DND-41 (cell line): Measurements from ENCODE around the gene KASH5.

Source experiments
- ATAC-seq: fragments of 200-7000 bp; cut with Tn5 transposase; 3 replicates; pipeline ENCODE4 v1.9.1; 2021; ENCODE audit warnings: low read depth; ENCODE audit not compliant: insufficient read depth
- DNase-seq: peaks from one replicate; pipeline ENCODE4 v3.0.0-alpha.2; 2020
- H2AFZ ChIP-seq: 2 replicates; pipeline ENCODE4 v1.6.0; 2012; ENCODE audit warnings: low read depth, low read length
- H3K27ac ChIP-seq: 2 replicates; pipeline ENCODE4 v1.5.1; 2012; ENCODE audit warnings: low read length, inconsistent platforms
- H3K27me3 ChIP-seq: fragments of 200-600 bp; sonication (generic); 2 replicates; pipeline ENCODE4 v1.6.0; 2012; ENCODE audit warnings: low read length, mild to moderate bottlenecking, inconsistent platforms; ENCODE audit not compliant: insufficient read depth, poor library complexity
- H3K36me3 ChIP-seq: 2 replicates; pipeline ENCODE4 v1.5.1; 2012; ENCODE audit warnings: low read length, inconsistent platforms; ENCODE audit not compliant: insufficient read depth
- H3K4me1 ChIP-seq: 2 replicates; pipeline ENCODE4 v1.5.1; 2012; ENCODE audit warnings: mild to moderate bottlenecking, low read length; ENCODE audit not compliant: insufficient read depth
- H3K4me2 ChIP-seq: 2 replicates; pipeline ENCODE4 v1.6.0; 2012; ENCODE audit warnings: mild to moderate bottlenecking, moderate library complexity, low read length, inconsistent platforms; ENCODE audit not compliant: insufficient read depth
- H3K4me3 ChIP-seq, 2 experiments: fragments of 200-600 bp in 1 of 2; shearing (Covaris generic) in 1 of 2; 2 replicates each; pipeline ENCODE4 v1.5.1; 2012 to 2016; ENCODE audit warnings: inconsistent platforms in 2 of 2, low read length in 2 of 2, mild to moderate bottlenecking in 2 of 2, low read depth in 1 of 2, moderate library complexity in 1 of 2
- H3K79me2 ChIP-seq: 2 replicates; pipeline ENCODE4 v1.6.0; 2012; ENCODE audit warnings: low read length, inconsistent platforms; ENCODE audit not compliant: insufficient read depth
- H3K9ac ChIP-seq: 2 replicates; pipeline ENCODE4 v1.6.0; 2012; ENCODE audit warnings: low read depth, mild to moderate bottlenecking, inconsistent platforms, low read length, moderate library complexity
- H3K9me3 ChIP-seq: 2 replicates; pipeline ENCODE4 v1.5.1; 2012; ENCODE audit warnings: low read length, moderate library complexity, mild to moderate bottlenecking, inconsistent platforms; ENCODE audit not compliant: insufficient read depth, severe bottlenecking
- H4K20me1 ChIP-seq: 2 replicates; pipeline ENCODE4 v1.6.0; 2012; ENCODE audit warnings: low read length; ENCODE audit not compliant: insufficient read depth
- EZH2 ChIP-seq: IDR thresholded peaks from 3 replicates; pipeline ENCODE4 v1.6.1; 2012; ENCODE audit warnings: borderline replicate concordance, low read depth, mild to moderate bottlenecking, moderate library complexity, low read length, inconsistent platforms; ENCODE audit not compliant: severe bottlenecking
- TF ChIP-seq, protein P1 (sequence below): IDR thresholded peaks from 2 replicates; pipeline ENCODE4 v1.5.1; 2012; ENCODE audit warnings: borderline replicate concordance, low read length, moderate library complexity, mild to moderate bottlenecking; ENCODE audit not compliant: poor library complexity, severe bottlenecking; ENCODE audit errors: extremely low read depth

The KASH5 gene

DNA sequence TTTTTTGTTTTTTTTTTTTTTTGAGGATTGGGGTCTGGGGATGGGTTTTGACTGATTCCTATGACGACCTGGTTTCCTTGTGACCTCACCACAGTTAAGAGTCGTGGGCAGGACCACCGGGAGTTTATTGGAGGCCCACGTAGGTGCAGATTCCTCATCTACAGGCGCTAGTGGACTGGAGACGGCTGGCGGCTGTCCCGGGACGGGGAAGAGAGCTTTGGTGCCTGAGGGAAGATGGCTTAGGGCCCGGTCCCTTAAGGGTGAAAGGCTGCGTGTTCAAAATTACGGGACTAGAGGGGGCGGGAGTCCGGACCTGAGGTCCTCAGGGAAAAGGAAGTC, 25.2 kb upstream of the KASH5 start:
- TF ChIP-seq EZH2, result no peak
- TF ChIP-seq, protein P1, sequence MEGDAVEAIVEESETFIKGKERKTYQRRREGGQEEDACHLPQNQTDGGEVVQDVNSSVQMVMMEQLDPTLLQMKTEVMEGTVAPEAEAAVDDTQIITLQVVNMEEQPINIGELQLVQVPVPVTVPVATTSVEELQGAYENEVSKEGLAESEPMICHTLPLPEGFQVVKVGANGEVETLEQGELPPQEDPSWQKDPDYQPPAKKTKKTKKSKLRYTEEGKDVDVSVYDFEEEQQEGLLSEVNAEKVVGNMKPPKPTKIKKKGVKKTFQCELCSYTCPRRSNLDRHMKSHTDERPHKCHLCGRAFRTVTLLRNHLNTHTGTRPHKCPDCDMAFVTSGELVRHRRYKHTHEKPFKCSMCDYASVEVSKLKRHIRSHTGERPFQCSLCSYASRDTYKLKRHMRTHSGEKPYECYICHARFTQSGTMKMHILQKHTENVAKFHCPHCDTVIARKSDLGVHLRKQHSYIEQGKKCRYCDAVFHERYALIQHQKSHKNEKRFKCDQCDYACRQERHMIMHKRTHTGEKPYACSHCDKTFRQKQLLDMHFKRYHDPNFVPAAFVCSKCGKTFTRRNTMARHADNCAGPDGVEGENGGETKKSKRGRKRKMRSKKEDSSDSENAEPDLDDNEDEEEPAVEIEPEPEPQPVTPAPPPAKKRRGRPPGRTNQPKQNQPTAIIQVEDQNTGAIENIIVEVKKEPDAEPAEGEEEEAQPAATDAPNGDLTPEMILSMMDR, result no peak

DNA sequence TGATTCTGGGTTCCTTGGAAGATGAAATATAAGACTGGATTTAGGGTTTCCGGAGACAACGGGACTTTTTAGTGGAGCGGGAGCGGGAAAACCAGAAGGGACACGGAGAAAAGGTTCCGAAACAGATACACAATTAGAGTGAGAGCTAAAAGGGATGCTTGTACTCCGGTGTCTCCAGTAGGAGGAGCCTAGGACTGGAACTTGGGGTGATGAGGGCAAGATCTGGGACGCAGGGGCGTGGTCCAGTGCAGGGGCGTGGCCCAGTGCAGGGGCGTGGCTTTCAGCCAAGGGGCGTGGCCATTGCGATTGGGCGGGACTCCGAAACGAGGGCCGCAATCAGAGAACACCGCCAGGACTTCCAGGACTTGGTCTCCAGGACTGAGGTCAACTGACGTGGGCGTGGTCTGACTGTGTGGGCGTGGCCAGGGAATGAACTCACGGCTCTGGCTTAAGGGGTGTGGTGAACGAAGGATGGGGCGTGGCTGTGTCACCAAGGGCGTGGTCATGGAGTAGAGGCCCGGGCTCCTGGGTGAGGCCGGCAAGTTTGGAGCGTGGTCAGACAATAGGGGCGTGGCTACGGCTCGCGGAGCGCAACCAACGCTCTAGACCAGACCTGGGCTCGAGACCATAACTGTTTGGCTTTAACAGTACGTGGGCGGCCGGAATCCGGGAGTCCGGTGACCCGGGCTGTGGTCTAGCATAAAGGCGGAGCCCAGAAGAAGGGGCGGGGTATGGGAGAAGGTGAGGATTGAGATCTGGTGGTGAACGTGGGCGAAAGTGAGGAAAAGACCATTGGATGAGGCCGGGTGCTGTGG, 24.6 kb upstream of the KASH5 start, which contains the start of gene DKKL1:
TSS of gene DKKL1 (plus strand) at position 610 of the 815 bp plus-strand sequence. CDS start at position 732, 122 bp downstream.
- Histone ChIP-seq H3K79me2 (no peaks in the 10 kb centered on the region), H3K4me1 (no peaks in the 10 kb centered on the region), H3K9me3 (no peaks in the 10 kb centered on the region), H3K36me3 (no peaks in the 10 kb centered on the region), H3K4me3 (no peak within 1 kb of the TSS), H2AFZ (no peak within 1 kb of the TSS), H3K27ac (no peak within 1 kb of the TSS), H4K20me1 (no peaks in the 10 kb centered on the region), H3K27me3 (no peaks in the 10 kb centered on the region), H3K4me2 (no peak within 1 kb of the TSS), H3K9ac (no peak within 1 kb of the TSS)
- DNase-seq (peak; percentile 39), ATAC-seq (0 out of 3 replicates have a peak, but pooled peaks have one; percentile 24)
- TF ChIP-seq, protein P1, result no peak
- no peak for TF ChIP-seq EZH2

More for the DNA sequence above, 25.2 kb upstream of the KASH5 start:
- Histone ChIP-seq H3K9ac (no peak overlapping the region), H3K27me3 (no peaks in the 10 kb centered on the region), H3K4me1 (no peaks in the 10 kb centered on the region), H3K4me2 (no peak overlapping the region), H3K79me2 (no peaks in the 10 kb centered on the region), H3K9me3 (no peaks in the 10 kb centered on the region), H2AFZ (no peak overlapping the region), H3K4me3 (no peak overlapping the region), H4K20me1 (no peaks in the 10 kb centered on the region), H3K27ac (no peak overlapping the region), H3K36me3 (no peaks in the 10 kb centered on the region)
- no peak for ATAC-seq
- DNase-seq, result no peak

DNA sequence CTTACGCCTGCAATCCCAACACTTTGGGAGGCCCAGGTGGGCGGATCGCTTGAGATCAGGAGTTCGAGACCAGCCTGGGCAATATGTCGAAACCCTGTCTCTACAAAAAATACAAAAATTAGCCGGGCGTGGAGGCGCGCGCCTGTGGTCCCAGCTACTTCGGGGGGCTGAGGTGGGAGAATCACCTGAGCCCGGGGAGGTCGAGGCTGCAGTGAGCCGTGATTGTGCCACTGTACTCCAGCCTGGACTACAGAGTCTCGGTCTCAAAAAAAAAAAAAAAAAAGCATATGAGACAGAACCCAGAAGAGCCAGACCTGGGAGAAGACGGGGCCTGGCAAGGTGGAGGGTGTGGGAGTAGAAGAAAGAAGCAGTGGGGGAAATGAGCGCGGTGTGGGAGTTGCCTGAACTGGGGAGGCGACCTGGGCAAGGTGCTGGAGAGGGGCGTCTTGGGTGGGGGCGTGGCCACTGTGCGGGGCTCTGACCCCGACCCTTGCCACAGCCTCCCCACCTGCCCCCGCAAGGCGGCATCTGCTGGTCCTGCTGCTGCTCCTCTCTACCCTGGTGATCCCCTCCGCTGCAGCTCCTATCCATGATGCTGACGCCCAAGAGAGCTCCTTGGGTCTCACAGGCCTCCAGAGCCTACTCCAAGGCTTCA, 23.8 kb upstream of the KASH5 start:
- TF ChIP-seq, protein P1, result no peak
- no peak for TF ChIP-seq EZH2
- no peaks in the 10 kb centered on the region for H3K27me3 ChIP-seq
- H3K27ac ChIP-seq, result no peak overlapping the region
- ATAC-seq, result no peak
- no peaks in the 10 kb centered on the region for H4K20me1 ChIP-seq
- H2AFZ ChIP-seq, result no peak overlapping the region
- no peak overlapping the region for H3K9ac ChIP-seq
- DNase-seq, result no peak
- H3K36me3 ChIP-seq, result no peaks in the 10 kb centered on the region
- H3K9me3 ChIP-seq, result peaks cover 5% of the 10 kb centered on the region
- H3K79me2 ChIP-seq, result no peaks in the 10 kb centered on the region
- H3K4me1 ChIP-seq, result no peaks in the 10 kb centered on the region
- H3K4me3 ChIP-seq, result no peak overlapping the region
- H3K4me2 ChIP-seq, result no peak overlapping the region
